HFF-Myc (cell line): ENCODE measurements around the gene C11orf68.

Experiments used
- DNase-seq: peaks from one replicate; pipeline ENCODE4 v3.0.0-alpha.2; 2011; ENCODE audit warnings: low read depth; ENCODE audit errors: extremely low read depth
- H3K4me3 ChIP-seq: replicated peaks from 2 replicates; pipeline ENCODE4 v1.5.1; 2011; ENCODE audit warnings: low read depth, mild to moderate bottlenecking, control low read depth, low read length
- TF ChIP-seq, protein P1 (sequence below): IDR thresholded peaks from 2 replicates; pipeline ENCODE4 v1.5.1; 2012; ENCODE audit warnings: mild to moderate bottlenecking, low read depth, low read length, control low read depth; ENCODE audit errors: missing control alignments

C11orf68 gene

DNA sequence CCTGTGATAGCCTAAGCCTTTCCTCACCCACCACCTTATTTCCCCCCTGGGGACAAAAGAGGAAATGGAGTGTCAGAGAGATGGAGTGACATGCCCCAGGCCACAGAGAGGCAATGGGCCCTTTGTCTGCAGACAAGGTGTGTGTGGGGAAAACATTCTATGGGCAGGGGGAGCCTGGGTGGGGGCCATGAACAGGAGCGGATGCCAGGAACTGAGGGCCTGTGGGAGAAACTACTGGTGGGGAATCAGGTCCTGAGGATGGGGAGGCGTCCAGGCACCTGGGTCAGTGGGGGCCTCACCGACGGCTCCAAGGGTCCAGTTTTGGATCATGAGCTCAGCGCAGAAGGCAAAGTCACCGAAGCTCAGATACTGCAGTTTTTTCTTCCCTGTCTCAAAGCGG, 33.6 kb downstream of the C11orf68 start:
- TF ChIP-seq, protein P1, sequence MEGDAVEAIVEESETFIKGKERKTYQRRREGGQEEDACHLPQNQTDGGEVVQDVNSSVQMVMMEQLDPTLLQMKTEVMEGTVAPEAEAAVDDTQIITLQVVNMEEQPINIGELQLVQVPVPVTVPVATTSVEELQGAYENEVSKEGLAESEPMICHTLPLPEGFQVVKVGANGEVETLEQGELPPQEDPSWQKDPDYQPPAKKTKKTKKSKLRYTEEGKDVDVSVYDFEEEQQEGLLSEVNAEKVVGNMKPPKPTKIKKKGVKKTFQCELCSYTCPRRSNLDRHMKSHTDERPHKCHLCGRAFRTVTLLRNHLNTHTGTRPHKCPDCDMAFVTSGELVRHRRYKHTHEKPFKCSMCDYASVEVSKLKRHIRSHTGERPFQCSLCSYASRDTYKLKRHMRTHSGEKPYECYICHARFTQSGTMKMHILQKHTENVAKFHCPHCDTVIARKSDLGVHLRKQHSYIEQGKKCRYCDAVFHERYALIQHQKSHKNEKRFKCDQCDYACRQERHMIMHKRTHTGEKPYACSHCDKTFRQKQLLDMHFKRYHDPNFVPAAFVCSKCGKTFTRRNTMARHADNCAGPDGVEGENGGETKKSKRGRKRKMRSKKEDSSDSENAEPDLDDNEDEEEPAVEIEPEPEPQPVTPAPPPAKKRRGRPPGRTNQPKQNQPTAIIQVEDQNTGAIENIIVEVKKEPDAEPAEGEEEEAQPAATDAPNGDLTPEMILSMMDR = no peak
- no peak overlapping the region for H3K4me3 ChIP-seq
- no peak for DNase-seq

DNA sequence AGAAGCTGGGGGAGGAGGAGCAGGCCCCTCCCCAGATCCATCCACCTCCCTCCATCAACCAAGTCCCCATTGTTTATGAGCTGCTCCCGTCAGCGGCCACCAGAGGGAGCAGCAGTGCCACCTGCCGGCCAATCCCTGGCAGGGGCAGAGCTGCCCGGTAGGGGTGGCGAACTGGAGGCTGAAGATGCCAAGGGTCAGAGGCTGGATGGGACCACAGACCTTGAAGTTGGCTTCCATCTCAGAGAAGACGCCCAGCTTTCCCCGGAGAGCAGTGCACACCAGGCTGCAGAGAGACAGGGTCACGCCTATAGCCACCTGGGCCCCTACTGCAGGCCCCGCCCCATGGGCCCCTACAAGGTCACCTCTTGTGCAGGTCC, 34.2 kb downstream of the C11orf68 start:
- H3K4me3 ChIP-seq = no peak overlapping the region
- DNase-seq = no peak
- TF ChIP-seq, protein P1 = peak; percentile 100

DNA sequence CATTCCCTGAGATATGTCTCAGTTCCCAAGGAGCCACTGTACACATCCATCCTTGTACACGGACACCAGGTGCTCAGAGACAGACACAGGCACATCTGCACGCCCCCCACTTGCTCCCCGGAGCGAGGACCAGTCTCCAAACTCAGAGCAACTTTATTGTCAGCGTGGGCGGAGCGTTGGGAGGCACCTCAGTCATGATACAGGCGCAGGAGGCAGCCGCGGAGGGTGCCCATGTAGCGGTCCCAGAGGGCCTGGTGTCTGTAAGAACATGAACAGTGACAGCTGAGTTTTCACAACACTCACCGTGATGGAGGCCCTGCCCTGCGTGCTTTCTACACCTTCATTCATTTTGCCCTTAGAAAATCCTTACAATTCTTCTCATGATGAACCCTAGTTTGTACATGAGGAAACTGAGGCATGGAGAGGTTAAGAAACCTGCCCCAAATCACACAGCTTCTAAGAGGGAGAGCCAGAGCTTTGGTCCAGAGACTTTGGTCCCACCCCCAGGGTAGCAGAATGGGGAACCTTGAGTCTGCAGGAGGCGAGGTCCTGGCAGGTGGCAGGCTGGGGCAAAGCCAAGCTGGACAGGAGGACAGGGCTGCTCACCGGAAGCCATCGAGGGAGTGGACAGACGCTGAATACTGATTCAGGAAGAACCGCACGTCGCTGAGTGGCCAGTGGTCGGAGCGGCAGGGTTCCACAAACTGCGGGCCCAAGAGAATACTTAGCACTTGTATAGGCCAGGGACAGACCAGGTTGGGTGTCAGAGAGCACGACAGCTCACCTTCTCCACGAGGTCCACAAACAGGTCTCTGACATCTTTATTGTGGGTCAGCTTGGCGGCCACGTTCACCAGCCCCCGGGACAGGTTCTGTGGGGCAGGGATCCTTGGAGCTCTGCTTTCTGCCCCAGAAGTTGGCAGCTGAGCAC, 34.8 kb downstream of the C11orf68 start:
- H3K4me3 ChIP-seq = no peak overlapping the region
- TF ChIP-seq, protein P1 = no peak
- no peak for DNase-seq

DNA sequence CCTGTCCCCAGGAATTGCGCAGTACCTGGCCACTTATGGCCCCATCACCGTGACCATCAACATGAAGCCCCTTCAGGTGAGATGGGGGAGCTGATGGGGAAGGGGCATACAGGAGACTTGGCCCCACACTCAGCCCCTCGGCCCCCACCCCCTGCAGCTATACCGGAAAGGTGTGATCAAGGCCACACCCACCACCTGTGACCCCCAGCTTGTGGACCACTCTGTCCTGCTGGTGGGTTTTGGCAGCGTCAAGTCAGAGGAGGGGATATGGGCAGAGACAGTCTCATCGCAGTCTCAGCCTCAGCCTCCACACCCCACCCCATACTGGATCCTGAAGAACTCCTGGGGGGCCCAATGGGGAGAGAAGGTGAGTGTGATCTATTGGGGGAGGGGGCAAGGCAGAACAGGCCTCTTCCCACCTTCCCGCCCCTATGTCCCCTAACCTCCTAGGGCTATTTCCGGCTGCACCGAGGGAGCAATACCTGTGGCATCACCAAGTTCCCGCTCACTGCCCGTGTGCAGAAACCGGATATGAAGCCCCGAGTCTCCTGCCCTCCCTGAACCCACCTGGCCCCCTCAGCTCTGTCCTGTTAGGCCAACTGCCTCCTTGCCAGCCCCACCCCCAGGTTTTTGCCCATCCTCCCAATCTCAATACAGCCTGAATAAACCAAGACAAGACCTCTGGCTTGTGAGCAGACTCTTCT, 35.7 kb downstream of the C11orf68 start:
- TF ChIP-seq, protein P1 = no peak
- H3K4me3 ChIP-seq = no peak overlapping the region
- no peak for DNase-seq

DNA sequence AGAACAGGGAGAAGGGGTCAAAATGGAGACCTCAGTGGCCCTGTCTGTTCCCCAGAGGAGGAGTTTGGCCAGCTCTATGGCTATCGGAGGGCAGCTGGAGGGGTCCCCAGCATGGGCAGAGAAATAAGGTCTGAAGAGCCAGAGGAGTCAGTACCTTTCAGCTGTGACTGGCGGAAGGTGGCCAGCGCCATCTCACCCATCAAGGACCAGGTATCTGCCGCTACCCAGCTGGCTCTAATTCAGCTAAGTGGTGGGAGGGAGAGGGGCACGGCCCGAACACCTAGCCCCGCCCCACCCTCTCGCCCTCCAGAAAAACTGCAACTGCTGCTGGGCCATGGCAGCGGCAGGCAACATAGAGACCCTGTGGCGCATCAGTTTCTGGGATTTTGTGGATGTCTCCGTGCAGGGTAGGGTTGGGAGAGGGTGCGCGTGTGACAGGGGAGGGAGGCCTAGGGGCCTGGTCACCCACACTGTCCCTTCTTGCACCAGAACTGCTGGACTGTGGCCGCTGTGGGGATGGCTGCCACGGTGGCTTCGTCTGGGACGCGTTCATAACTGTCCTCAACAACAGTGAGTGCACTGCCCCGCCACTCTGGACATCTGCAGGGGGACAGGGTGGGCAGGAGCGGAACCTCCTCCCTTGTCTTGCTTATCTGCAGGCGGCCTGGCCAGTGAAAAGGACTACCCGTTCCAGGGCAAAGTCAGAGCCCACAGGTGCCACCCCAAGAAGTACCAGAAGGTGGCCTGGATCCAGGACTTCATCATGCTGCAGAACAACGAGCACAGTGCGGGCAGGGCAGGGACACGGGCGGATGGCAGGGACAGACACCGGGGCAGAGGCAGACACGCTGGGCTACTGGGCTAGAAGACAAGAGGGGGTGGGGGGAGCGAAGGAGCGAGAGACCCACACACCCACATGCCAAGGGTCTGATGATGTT, 36.5 kb downstream of the C11orf68 start:
- no peak overlapping the region for H3K4me3 ChIP-seq
- TF ChIP-seq, protein P1 = no peak
- no peak for DNase-seq

DNA sequence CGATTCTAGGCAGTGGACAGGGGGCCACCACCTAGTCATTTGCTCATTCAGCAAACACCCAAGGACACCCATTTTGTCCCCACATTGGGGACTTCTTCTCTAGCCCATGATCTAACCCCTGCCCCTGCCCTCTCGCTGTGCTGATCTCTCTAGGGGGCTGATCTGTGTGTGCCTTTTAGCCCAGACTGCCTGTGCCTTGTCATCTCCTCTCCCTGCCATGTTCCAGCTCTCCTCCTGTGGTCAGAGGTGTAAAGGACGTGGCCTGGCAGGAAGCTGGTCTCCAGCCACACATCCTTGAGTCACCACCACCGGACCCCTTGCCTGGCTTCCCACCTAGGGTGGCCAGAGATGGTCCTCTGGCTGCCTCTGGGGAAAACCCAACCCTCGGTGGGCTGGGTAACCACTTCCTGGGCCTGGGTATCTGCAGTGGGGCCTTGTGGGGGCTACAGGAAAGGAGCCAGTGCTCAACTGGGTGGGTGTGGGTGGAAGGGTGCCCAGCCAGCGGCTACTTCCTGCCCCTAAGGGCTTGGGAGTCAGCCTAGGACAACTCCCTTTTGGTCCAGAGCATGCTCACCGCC, 37.9 kb downstream of the C11orf68 start:
- TF ChIP-seq, protein P1 = no peak
- no peak overlapping the region for H3K4me3 ChIP-seq
- DNase-seq = no peak
